Spleen (tissue), 11 donors: ENCODE measurements around the gene ZNF837. TPM values are rescaled to one million over a fixed set of nuclear protein-coding genes. Genes with fewer than 3 reads are reported as not detected.
A peak's percentile ranks its signal among the peaks of the same experiment; 100 is the strongest.

Experiments
- DNase-seq: peaks from one replicate; pipeline ENCODE4 v3.0.0-alpha.2; 2020
- H3K27ac ChIP-seq, 8 donors: fragments of 200-600 bp; sonication (generic) in 7 of 8; 1 replicate in 4 of 8; 2 replicates in 4 of 8; pipeline versions ENCODE4 v1.5.0 to v1.8.0; 2016 to 2021; ENCODE audit warnings: inconsistent platforms in 4 of 8, mild to moderate bottlenecking in 4 of 8, moderate library complexity in 1 of 8
- H3K27me3 ChIP-seq, 7 donors: fragments of 200-600 bp; sonication (generic) in 6 of 7; replicated peaks in 1 of 7; 1 replicate in 4 of 7; 2 replicates in 3 of 7; pipeline versions ENCODE4 v1.5.0 to v1.8.0; 2016 to 2021; ENCODE audit warnings: inconsistent platforms in 3 of 7, mild to moderate bottlenecking in 1 of 7
- H3K36me3 ChIP-seq, 6 donors: fragments of 200-600 bp; sonication (generic) in 5 of 6; 1 replicate in 4 of 6; 2 replicates in 2 of 6; pipeline versions ENCODE4 v1.5.0 to v1.8.0; 2016 to 2021; ENCODE audit warnings: inconsistent platforms in 2 of 6
- H3K4me1 ChIP-seq, 6 donors: fragments of 200-600 bp; sonication (generic) in 5 of 6; 1 replicate in 3 of 6; 2 replicates in 3 of 6; pipeline versions ENCODE4 v1.5.0 to v1.8.0; 2016 to 2021; ENCODE audit warnings: inconsistent platforms in 3 of 6
- H3K4me3 ChIP-seq, 8 donors: fragments of 200-600 bp; sonication (generic) in 7 of 8; 1 replicate in 4 of 8; 2 replicates in 4 of 8; pipeline versions ENCODE4 v1.5.0 to v1.8.0; 2016 to 2021; ENCODE audit warnings: inconsistent platforms in 4 of 8, mild to moderate bottlenecking in 4 of 8, moderate library complexity in 2 of 8
- H3K9me3 ChIP-seq, 8 donors: fragments of 200-600 bp; sonication (generic) in 7 of 8; 1 replicate in 4 of 8; 2 replicates in 4 of 8; pipeline versions ENCODE4 v1.5.0 to v1.8.0; 2016 to 2021; ENCODE audit warnings: inconsistent platforms in 4 of 8
- POLR2A ChIP-seq, 3 donors: fragments of 450-650 bp; IDR thresholded peaks; one replicate each; pipeline ENCODE4 v1.5.1; 2017; ENCODE audit warnings: antibody characterized with exemption in 3 of 3, mild to moderate bottlenecking in 1 of 3
- POLR2AphosphoS5 ChIP-seq, 3 donors: sonication (generic); formaldehyde crosslinking; IDR thresholded peaks; one replicate each; pipeline ENCODE4 v1.5.1; 2017; ENCODE audit warnings: antibody characterized with exemption in 3 of 3
- WGBS, 5 donors: extraction: QIAGEN DNeasy Blood & Tissue Kit in 3 of 5; methylation state at CpG; one replicate each; pipeline versions ENCODE4 v1.1.5 to v1.1.7; 2013 to 2018; 5-methylcytosine and 5-hydroxymethylcytosine counted together
- intact Hi-C: fragments of 100-400 bp; cut with DNase I; formaldehyde crosslinking; loops from one replicate; pipeline ENCODE4 v1.15.0; 2023; ENCODE audit warnings: low total_unique reads
- polyA plus RNA-seq, 3 donors: library from polyadenylated mRNA; stranded (reverse); fragments of 200-250 nt; gene quantifications; one replicate each; pipeline ENCODE4 v1.2.1, GENCODE V29; 2013
- total RNA-seq, 7 donors: library from RNA; depleted of rRNA in 3 of 7; stranded (reverse); fragments of >200 nt in 3 of 7; fragmentation: NEBNext Ultra II Directional in 4 of 7; extraction: Animal tissue kit (Norgen Biotek cat#: 25700) in 4 of 7; gene quantifications; one replicate each; pipeline versions ENCODE4 v1.1.0 to v1.2.1, GENCODE V29; 2016 to 2021
- TF ChIP-seq, protein P1 (sequence below), 11 experiments: fragments of 200-600 bp in 7 of 11; fragments of 450-650 bp in 4 of 11; sonication (generic) in 4 of 11; IDR thresholded peaks in 8 of 11; conservative IDR thresholded peaks in 3 of 11; 1 replicate in 7 of 11; 2 replicates in 4 of 11; pipeline versions ENCODE4 v1.4.0 to v1.8.0; 2016 to 2021; ENCODE audit warnings: antibody characterized with exemption in 11 of 11, inconsistent platforms in 4 of 11, mild to moderate bottlenecking in 1 of 11
- donor health status: healthy with polysubstance abuse.
- donor health status: DM: no; HTN: no; CAD: no; lungs with moderate emphysema.
- donor health status: DM: no; HTN: no; CAD: no.
- donor health status: Bipolar disorder and iron deficiency.
- donor health status: healthy.
- donor health status: DM: no; HTN: no; CAD: no.
- donor health status: DM: yes; HTN: yes; CAD: no.

Gene ZNF837
- total and polyA plus RNA-seq, 10 donors: 2.2 to 6.1 (median 3.2) TPM

DNA sequence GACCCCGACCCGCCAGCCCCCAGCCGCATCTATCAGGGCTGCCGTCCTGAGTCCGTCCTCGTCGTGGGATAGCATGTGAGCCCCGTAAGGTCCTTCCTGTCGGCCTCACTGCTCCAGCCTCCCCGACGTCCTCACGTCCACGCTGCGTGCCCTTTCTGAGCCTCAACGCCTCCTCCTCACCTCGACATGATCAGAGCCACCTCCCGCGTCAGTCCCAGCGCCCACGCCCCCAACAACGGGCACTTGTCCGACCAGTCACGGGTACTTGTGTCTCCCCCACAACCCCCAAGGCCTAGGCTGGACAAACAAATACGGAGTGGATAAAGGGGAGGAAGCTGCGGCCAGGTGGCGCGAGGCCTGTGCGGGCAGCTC lies 18.9 kb downstream of the ZNF837 start:
- Histone ChIP-seq H3K27me3 (peaks cover 0 to 9% (median 2%) of the 10 kb centered on the region in 7 donors), H3K27ac (peak overlapping the region; percentile 88 to 96 (median 92)), H3K36me3 (no peaks in the 10 kb centered on the region), H3K4me1 (peaks cover 13 to 46% (median 36%) of the 10 kb centered on the region in 6 donors), H3K4me3 (peak overlapping the region; percentile 60 to 95 (median 84)), H3K9me3 (no peaks in the 10 kb centered on the region)
- DNase-seq: peak; percentile 87
- WGBS, 5 donors: 3 to 6% (median 5%) methylated on average over 26 to 28 of the region's 28 CpGs
- intact Hi-C loops: no loop called here
- TF ChIP-seq, protein P1, sequence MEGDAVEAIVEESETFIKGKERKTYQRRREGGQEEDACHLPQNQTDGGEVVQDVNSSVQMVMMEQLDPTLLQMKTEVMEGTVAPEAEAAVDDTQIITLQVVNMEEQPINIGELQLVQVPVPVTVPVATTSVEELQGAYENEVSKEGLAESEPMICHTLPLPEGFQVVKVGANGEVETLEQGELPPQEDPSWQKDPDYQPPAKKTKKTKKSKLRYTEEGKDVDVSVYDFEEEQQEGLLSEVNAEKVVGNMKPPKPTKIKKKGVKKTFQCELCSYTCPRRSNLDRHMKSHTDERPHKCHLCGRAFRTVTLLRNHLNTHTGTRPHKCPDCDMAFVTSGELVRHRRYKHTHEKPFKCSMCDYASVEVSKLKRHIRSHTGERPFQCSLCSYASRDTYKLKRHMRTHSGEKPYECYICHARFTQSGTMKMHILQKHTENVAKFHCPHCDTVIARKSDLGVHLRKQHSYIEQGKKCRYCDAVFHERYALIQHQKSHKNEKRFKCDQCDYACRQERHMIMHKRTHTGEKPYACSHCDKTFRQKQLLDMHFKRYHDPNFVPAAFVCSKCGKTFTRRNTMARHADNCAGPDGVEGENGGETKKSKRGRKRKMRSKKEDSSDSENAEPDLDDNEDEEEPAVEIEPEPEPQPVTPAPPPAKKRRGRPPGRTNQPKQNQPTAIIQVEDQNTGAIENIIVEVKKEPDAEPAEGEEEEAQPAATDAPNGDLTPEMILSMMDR (IDR thresholded peaks at IDR 0.05 in 8 of 11, conservative IDR thresholded peaks at IDR 0.05 in 3 of 11): no peak
- TF ChIP-seq POLR2A (IDR thresholded peaks at IDR 0.05) (no peak), POLR2AphosphoS5 (IDR thresholded peaks at IDR 0.05) (no peak)

DNA sequence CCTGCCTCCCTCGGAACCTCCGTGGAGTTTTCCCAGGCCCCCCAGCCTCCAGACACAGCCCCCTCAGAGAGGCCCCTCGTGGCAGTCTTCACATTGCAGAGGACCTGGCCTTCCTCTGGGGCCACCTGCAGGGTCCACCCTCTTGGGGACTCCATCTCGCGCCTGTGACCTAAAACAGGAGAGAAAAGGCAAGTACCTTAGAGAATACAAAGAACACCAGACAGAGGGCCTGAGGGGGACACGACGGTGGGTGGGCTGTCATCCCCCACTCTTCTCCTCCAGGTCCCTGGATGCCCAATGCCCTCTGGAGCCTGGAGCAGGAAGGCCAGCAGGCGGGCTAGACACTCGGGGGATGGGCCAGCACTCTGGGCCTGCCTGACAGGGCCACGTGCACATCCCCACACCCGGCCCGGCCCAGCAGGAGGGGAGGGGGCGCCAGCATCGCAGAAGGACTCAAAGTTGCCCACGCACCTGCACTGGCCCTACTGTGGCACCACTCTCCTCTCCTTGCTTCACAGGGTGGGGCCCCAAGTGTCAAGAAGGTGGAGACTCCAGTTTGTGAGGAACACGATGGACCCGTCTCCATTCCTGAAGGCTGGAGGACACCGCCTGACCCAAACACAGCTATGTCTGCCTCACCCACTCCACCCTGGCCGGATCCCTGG lies 23.2 kb downstream of the ZNF837 start:
- intact Hi-C loops: no loop called here
- no peak for DNase-seq
- WGBS, 5 donors: 73 to 87% (median 80%) methylated on average over 15 to 19 of the region's 19 CpGs

DNA sequence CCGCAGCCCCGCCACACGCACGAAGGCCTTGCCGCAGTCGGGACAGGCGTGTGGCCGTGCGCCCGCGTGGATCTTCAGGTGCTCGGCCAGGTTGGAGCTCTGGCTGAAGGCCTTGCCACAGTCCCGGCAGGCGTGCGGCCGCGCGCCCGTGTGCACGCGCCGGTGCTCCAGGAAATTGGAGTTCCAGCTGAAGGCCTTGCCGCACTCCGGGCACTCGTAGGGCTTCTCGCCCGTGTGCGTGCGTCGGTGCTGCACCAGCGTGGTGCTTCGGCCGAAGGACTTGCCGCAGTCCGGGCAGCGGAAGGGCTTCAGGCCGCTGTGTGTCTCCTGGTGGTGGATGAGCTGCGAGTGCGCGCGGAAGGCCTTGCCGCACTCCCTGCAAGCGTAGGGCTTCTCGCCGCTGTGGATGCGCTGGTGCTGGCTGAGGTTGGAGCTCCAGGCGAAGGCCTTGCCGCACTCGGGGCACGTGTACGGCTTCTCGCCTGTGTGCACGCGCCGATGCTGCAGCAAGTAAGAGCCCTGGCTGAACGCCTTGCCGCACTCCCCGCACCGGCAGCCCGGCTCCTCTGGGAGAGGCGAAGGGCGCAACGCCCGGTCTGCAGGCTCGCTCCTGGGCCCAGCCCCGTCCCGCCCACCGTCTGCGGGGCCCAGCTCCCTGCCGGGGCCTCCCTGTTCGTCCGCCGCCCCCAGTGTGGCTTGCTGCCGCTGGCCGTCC lies 23.9 kb downstream of the ZNF837 start:
- intact Hi-C loops: no loop called here
- TF ChIP-seq, protein P1 (IDR thresholded peaks at IDR 0.05 in 8 of 11, conservative IDR thresholded peaks at IDR 0.05 in 3 of 11): no peak
- TF ChIP-seq POLR2AphosphoS5 (IDR thresholded peaks at IDR 0.05) (peak in 2 of 3 donors; percentile 3 to 6), POLR2A (IDR thresholded peaks at IDR 0.05) (no peak)
- peaks cover 21 to 44% (median 35%) of the 10 kb centered on the region in 6 donors for H3K4me1 ChIP-seq
- peak overlapping the region in 5 of 8 donors; percentile 21 to 51 (median 36) for H3K27ac ChIP-seq
- H3K9me3 ChIP-seq: no peaks in the 10 kb centered on the region
- DNase-seq: no peak
- H3K36me3 ChIP-seq: peaks cover 0 to 6% (median 0%) of the 10 kb centered on the region in 6 donors
- H3K4me3 ChIP-seq: peak overlapping the region; percentile 30 to 70 (median 50)
- H3K27me3 ChIP-seq: peaks cover 0 to 27% (median 10%) of the 10 kb centered on the region in 7 donors
- 26 to 45% (median 39%) methylated on average over 40 to 75 of the region's 75 CpGs for WGBS, 5 donors

More for the DNA sequence above, 23.2 kb downstream of the ZNF837 start:
- Histone ChIP-seq H3K27me3 (peaks cover 0 to 27% (median 10%) of the 10 kb centered on the region in 7 donors), H3K4me3 (peak overlapping the region in 4 of 8 donors; percentile 38 to 70 (median 54)), H3K9me3 (no peaks in the 10 kb centered on the region), H3K4me1 (peaks cover 21 to 47% (median 36%) of the 10 kb centered on the region in 6 donors), H3K36me3 (peaks cover 0 to 6% (median 0%) of the 10 kb centered on the region in 6 donors), H3K27ac (no peak overlapping the region)
- TF ChIP-seq, protein P1 (IDR thresholded peaks at IDR 0.05 in 8 of 11, conservative IDR thresholded peaks at IDR 0.05 in 3 of 11): no peak
- TF ChIP-seq POLR2A (IDR thresholded peaks at IDR 0.05): no peak
- no peak for TF ChIP-seq POLR2AphosphoS5 (IDR thresholded peaks at IDR 0.05)
